ENCODE data around the gene IL21R.

- TF ChIP-seq CTCF (IDR thresholded peaks at IDR 0.05) (no peak), ZFX (IDR thresholded peaks at IDR 0.05; ENCODE audit: borderline replicate concordance) (no peak)
Measured at GRCh38 chr16:27444015-27444414, 42.0 kb downstream of the IL21R start.
